Astrocyte (in vitro differentiated cells and primary cell): ENCODE measurements around the gene OAS3.

Experiments used
- EZH2 ChIP-seq: IDR thresholded peaks from 2 replicates; pipeline ENCODE4 v1.6.1; 2012; ENCODE audit warnings: mild to moderate bottlenecking, low read length, inconsistent platforms; ENCODE audit not compliant: insufficient read depth
- TF ChIP-seq, protein P1 (sequence below): IDR thresholded peaks from 2 replicates; pipeline ENCODE4 v1.5.1; 2011; ENCODE audit warnings: low read depth, mild to moderate bottlenecking, inconsistent platforms, low read length, moderate library complexity; ENCODE audit not compliant: insufficient read depth

DNA sequence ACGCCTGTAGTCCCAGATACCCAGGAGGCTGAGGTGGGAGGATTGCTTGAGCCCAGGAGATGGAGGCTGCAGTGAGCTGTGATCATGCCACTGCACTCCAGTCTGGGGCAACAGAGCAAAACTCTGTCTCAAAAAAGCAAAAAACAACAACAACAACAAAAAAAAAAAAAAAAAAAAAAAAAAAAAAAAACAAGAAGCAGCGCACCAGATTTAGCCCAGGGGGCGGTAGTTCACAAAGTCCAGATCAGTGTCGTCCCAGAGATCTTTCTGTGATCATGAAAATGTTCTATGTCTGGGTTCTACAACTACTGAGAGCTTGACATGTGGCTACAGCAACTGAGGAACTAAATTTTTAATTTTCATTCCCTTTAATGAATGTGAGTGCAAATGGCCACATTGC, 67.5 kb downstream of the OAS3 start:
- TF ChIP-seq, protein P1, sequence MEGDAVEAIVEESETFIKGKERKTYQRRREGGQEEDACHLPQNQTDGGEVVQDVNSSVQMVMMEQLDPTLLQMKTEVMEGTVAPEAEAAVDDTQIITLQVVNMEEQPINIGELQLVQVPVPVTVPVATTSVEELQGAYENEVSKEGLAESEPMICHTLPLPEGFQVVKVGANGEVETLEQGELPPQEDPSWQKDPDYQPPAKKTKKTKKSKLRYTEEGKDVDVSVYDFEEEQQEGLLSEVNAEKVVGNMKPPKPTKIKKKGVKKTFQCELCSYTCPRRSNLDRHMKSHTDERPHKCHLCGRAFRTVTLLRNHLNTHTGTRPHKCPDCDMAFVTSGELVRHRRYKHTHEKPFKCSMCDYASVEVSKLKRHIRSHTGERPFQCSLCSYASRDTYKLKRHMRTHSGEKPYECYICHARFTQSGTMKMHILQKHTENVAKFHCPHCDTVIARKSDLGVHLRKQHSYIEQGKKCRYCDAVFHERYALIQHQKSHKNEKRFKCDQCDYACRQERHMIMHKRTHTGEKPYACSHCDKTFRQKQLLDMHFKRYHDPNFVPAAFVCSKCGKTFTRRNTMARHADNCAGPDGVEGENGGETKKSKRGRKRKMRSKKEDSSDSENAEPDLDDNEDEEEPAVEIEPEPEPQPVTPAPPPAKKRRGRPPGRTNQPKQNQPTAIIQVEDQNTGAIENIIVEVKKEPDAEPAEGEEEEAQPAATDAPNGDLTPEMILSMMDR, result peak; percentile 11
- no peak for TF ChIP-seq EZH2
